Subcutaneous abdominal adipose tissue (tissue), 5 donors: ENCODE results near the gene CLIC1.

ENCODE experiments used
- H3K27ac ChIP-seq: one replicate; pipeline ENCODE4 v1.7.0; 2013; ENCODE audit warnings: low read depth, mild to moderate bottlenecking, inconsistent platforms, low read length, moderate library complexity
- H3K27me3 ChIP-seq, 5 donors: one replicate each; pipeline ENCODE4 v1.7.0; 2013; ENCODE audit warnings: low read length in 5 of 5, inconsistent platforms in 1 of 5; ENCODE audit not compliant: control insufficient read depth in 5 of 5, insufficient read depth in 4 of 5
- H3K36me3 ChIP-seq, 5 donors: one replicate each; pipeline ENCODE4 v1.7.0; 2013; ENCODE audit warnings: low read length in 5 of 5; ENCODE audit not compliant: control insufficient read depth in 5 of 5, insufficient read depth in 5 of 5
- H3K4me1 ChIP-seq, 5 donors: one replicate each; pipeline ENCODE4 v1.7.0; 2013; ENCODE audit warnings: low read length in 5 of 5, mild to moderate bottlenecking in 3 of 5, moderate library complexity in 1 of 5; ENCODE audit not compliant: control insufficient read depth in 5 of 5, insufficient read depth in 5 of 5
- H3K4me3 ChIP-seq, 5 donors: one replicate each; pipeline ENCODE4 v1.7.0; 2013; ENCODE audit warnings: low read length in 5 of 5, low read depth in 1 of 5
- H3K9ac ChIP-seq, 5 donors: one replicate each; pipeline ENCODE4 v1.7.0; 2013; ENCODE audit warnings: low read length in 5 of 5, mild to moderate bottlenecking in 4 of 5, moderate library complexity in 3 of 5
- H3K9me3 ChIP-seq, 5 donors: one replicate each; pipeline ENCODE4 v1.7.0; 2013; ENCODE audit warnings: low read length in 5 of 5; ENCODE audit not compliant: control insufficient read depth in 5 of 5
- donor health status: healthy.
- donor health status: healthy.
- donor health status: healthy.
- donor health status: healthy.
- donor health status: healthy.

Gene CLIC1

GRCh38 chr6:31691078-31691463, 45.3 kb downstream of the CLIC1 start:
- H3K36me3 ChIP-seq: peaks cover 3 to 96% (median 84%) of the 10 kb centered on the region in 5 donors
- no peaks in the 10 kb centered on the region for H3K27me3 ChIP-seq
- H3K9ac ChIP-seq: no peak overlapping the region
- H3K9me3 ChIP-seq: no peaks in the 10 kb centered on the region
- no peak overlapping the region for H3K27ac ChIP-seq
- H3K4me1 ChIP-seq: no peaks in the 10 kb centered on the region
- no peak overlapping the region for H3K4me3 ChIP-seq

- Histone ChIP-seq H3K4me1 (no peaks in the 10 kb centered on the region), H3K36me3 (peaks cover 3 to 97% (median 87%) of the 10 kb centered on the region in 5 donors), H3K4me3 (no peak overlapping the region), H3K27me3 (no peaks in the 10 kb centered on the region), H3K9ac (no peak overlapping the region), H3K27ac (no peak overlapping the region), H3K9me3 (no peaks in the 10 kb centered on the region)
These were observed 45.9 kb downstream of the CLIC1 start for GRCh38 chr6:31690231-31691077.

GRCh38 chr6:31689249-31690110, 46.9 kb downstream of the CLIC1 start:
- H3K9me3 ChIP-seq: no peaks in the 10 kb centered on the region
- peak overlapping the region in 1 of 5 donors; percentile 7 for H3K9ac ChIP-seq
- no peaks in the 10 kb centered on the region for H3K27me3 ChIP-seq
- no peaks in the 10 kb centered on the region for H3K4me1 ChIP-seq
- H3K27ac ChIP-seq: no peak overlapping the region
- H3K4me3 ChIP-seq: no peak overlapping the region
- H3K36me3 ChIP-seq: peaks cover 3 to 94% (median 86%) of the 10 kb centered on the region in 5 donors

GRCh38 chr6:31687860-31688693, 48.3 kb downstream of the CLIC1 start:
- no peak overlapping the region for H3K9ac ChIP-seq
- H3K27me3 ChIP-seq: no peaks in the 10 kb centered on the region
- H3K4me1 ChIP-seq: peaks cover 0 to 3% (median 3%) of the 10 kb centered on the region in 5 donors
- H3K27ac ChIP-seq: no peak overlapping the region
- no peak overlapping the region for H3K4me3 ChIP-seq
- H3K9me3 ChIP-seq: no peaks in the 10 kb centered on the region
- peaks cover 3 to 82% (median 78%) of the 10 kb centered on the region in 5 donors for H3K36me3 ChIP-seq

DNA sequence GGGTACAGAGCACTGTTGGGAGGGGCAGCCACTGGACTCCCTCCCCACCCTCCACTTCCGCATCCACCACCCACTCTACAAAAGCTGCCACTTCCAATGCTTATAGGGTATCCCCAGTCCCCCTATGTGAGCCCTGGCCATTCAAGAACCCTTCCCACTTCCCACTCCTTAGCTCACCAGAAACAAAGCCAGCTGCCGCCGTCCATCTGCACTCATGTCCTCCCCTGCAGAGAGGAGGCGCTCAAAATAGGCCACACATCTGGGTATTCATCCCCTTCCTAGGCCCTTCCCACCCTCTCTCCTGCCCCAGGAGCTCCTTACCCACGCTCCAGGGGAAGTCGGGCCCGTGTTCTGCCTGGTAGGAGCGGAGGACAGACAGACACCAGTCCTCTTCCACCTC, 49.0 kb downstream of the CLIC1 start:
- H3K9ac ChIP-seq: no peak overlapping the region
- no peaks in the 10 kb centered on the region for H3K27me3 ChIP-seq
- peaks cover 3 to 75% (median 71%) of the 10 kb centered on the region in 5 donors for H3K36me3 ChIP-seq
- no peaks in the 10 kb centered on the region for H3K9me3 ChIP-seq
- no peak overlapping the region for H3K4me3 ChIP-seq
- no peak overlapping the region for H3K27ac ChIP-seq
- H3K4me1 ChIP-seq: peaks cover 0 to 4% (median 3%) of the 10 kb centered on the region in 5 donors

GRCh38 chr6:31686483-31686882, 49.8 kb downstream of the CLIC1 start:
- H3K27ac ChIP-seq: no peak overlapping the region
- no peaks in the 10 kb centered on the region for H3K9me3 ChIP-seq
- no peak overlapping the region for H3K9ac ChIP-seq
- H3K4me1 ChIP-seq: peaks cover 0 to 9% (median 6%) of the 10 kb centered on the region in 5 donors
- H3K27me3 ChIP-seq: no peaks in the 10 kb centered on the region
- H3K4me3 ChIP-seq: no peak overlapping the region
- peaks cover 0 to 67% (median 63%) of the 10 kb centered on the region in 5 donors for H3K36me3 ChIP-seq

DNA sequence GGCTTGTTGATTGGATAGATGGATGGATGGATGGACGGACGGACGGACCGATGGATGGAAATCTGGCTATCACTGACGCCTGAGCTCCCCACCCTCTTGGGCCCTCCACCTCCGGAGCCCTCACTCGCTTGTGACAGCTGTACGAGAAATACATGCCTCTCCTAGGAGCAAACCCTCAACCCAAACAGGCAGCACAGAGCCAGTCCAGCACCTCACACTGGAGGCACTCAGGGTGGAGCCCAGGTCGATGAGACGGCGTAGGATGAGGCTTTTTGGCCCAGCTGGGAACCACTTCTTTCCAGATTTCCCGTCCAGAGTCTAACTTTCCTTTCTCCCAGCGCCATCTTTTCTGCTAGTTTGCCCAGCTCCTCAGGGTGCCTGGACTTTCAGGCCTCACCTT, 52.7 kb downstream of the CLIC1 start:
- H3K9me3 ChIP-seq: no peaks in the 10 kb centered on the region
- H3K4me3 ChIP-seq: no peak overlapping the region
- peaks cover 0 to 23% (median 20%) of the 10 kb centered on the region in 5 donors for H3K4me1 ChIP-seq
- H3K9ac ChIP-seq: no peak overlapping the region
- H3K27me3 ChIP-seq: no peaks in the 10 kb centered on the region
- H3K36me3 ChIP-seq: peaks cover 0 to 38% (median 35%) of the 10 kb centered on the region in 5 donors
- H3K27ac ChIP-seq: no peak overlapping the region

GRCh38 chr6:31681135-31681671, 55.1 kb downstream of the CLIC1 start:
- H3K27ac ChIP-seq: peak overlapping the region; percentile 49

More at GRCh38 chr6:31681135-31681671, 55.1 kb downstream of the CLIC1 start:
- Histone ChIP-seq H3K9ac (peak overlapping the region in 4 of 5 donors; percentile 45 to 80 (median 68)), H3K4me1 (peaks cover 0 to 23% (median 20%) of the 10 kb centered on the region in 5 donors), H3K4me3 (peak overlapping the region; percentile 65 to 74 (median 69)), H3K36me3 (peaks cover 0 to 14% (median 11%) of the 10 kb centered on the region in 5 donors), H3K9me3 (no peaks in the 10 kb centered on the region), H3K27me3 (no peaks in the 10 kb centered on the region)
